BLaER1 (cell line): ENCODE measurements around the gene GRIA1.

Experiments
- H3K27ac ChIP-seq: shearing (Covaris generic); formaldehyde crosslinking; 2 replicates; pipeline ENCODE4 v1.8.1; 2022
- H3K27me3 ChIP-seq: shearing (Covaris generic); formaldehyde crosslinking; 2 replicates; pipeline ENCODE4 v1.8.1; 2022
- H3K36me3 ChIP-seq: shearing (Covaris generic); formaldehyde crosslinking; 2 replicates; pipeline ENCODE4 v1.8.1; 2022
- H3K4me1 ChIP-seq: shearing (Covaris generic); formaldehyde crosslinking; 2 replicates; pipeline ENCODE4 v1.8.1; 2022
- H3K4me2 ChIP-seq: shearing (Covaris generic); formaldehyde crosslinking; 2 replicates; pipeline ENCODE4 v1.8.1; 2022
- H3K4me3 ChIP-seq: shearing (Covaris generic); formaldehyde crosslinking; 2 replicates; pipeline ENCODE4 v1.8.1; 2022
- H3K9ac ChIP-seq: shearing (Covaris generic); formaldehyde crosslinking; 2 replicates; pipeline ENCODE4 v1.8.1; 2022
- H3K9me3 ChIP-seq: shearing (Covaris generic); formaldehyde crosslinking; 2 replicates; pipeline ENCODE4 v1.8.1; 2022
- H4K20me1 ChIP-seq: shearing (Covaris generic); formaldehyde crosslinking; 2 replicates; pipeline ENCODE4 v1.8.1; 2022
- Cebpa-rat ChIP-seq: shearing (Covaris generic); IDR thresholded peaks from 2 replicates; pipeline ENCODE4 v1.8.1; 2022

Gene GRIA1

GRCh38 chr5:153542536-153542935 lies 52.1 kb downstream of the GRIA1 start:
- Histone ChIP-seq H4K20me1 (no peaks in the 10 kb centered on the region), H3K4me1 (peaks cover 21% of the 10 kb centered on the region), H3K9ac (no peak overlapping the region), H3K4me2 (peak overlapping the region; percentile 10; the same call in 1 of the 2 replicates), H3K4me3 (no peak overlapping the region), H3K9me3 (no peaks in the 10 kb centered on the region), H3K27me3 (no peaks in the 10 kb centered on the region), H3K36me3 (no peaks in the 10 kb centered on the region), H3K27ac (no peak overlapping the region)
- TF ChIP-seq Cebpa-rat: no peak

- Histone ChIP-seq H3K9me3 (no peaks in the 10 kb centered on the region), H3K4me2 (peak overlapping the region; percentile 10), H3K9ac (no peak overlapping the region), H3K27me3 (no peaks in the 10 kb centered on the region), H3K4me1 (peaks cover 21% of the 10 kb centered on the region), H3K27ac (no peak overlapping the region), H4K20me1 (no peaks in the 10 kb centered on the region), H3K36me3 (no peaks in the 10 kb centered on the region), H3K4me3 (no peak overlapping the region)
- no peak for TF ChIP-seq Cebpa-rat
Measured at GRCh38 chr5:153543288-153543687, 52.8 kb downstream of the GRIA1 start.

GRCh38 chr5:153543959-153544470 lies 53.5 kb downstream of the GRIA1 start:
- peaks cover 21% of the 10 kb centered on the region for H3K4me1 ChIP-seq
- no peaks in the 10 kb centered on the region for H3K27me3 ChIP-seq
- H3K9me3 ChIP-seq: no peaks in the 10 kb centered on the region
- H4K20me1 ChIP-seq: no peaks in the 10 kb centered on the region
- H3K36me3 ChIP-seq: no peaks in the 10 kb centered on the region
- no peak for TF ChIP-seq Cebpa-rat
- no peak overlapping the region for H3K27ac ChIP-seq
- no peak overlapping the region for H3K4me3 ChIP-seq
- H3K4me2 ChIP-seq: peak overlapping the region; percentile 10
- H3K9ac ChIP-seq: no peak overlapping the region

GRCh38 chr5:153544706-153545105 lies 54.2 kb downstream of the GRIA1 start:
- Histone ChIP-seq H3K27ac (no peak overlapping the region), H3K9ac (no peak overlapping the region), H3K27me3 (no peaks in the 10 kb centered on the region), H4K20me1 (no peaks in the 10 kb centered on the region), H3K36me3 (no peaks in the 10 kb centered on the region), H3K4me3 (no peak overlapping the region), H3K9me3 (no peaks in the 10 kb centered on the region), H3K4me2 (no peak overlapping the region), H3K4me1 (peaks cover 21% of the 10 kb centered on the region)
- no peak for TF ChIP-seq Cebpa-rat

GRCh38 chr5:153546566-153546965 lies 56.1 kb downstream of the GRIA1 start:
- Histone ChIP-seq H3K4me3 (no peak overlapping the region), H3K4me1 (peaks cover 21% of the 10 kb centered on the region), H3K27ac (no peak overlapping the region), H3K4me2 (no peak overlapping the region), H3K9ac (no peak overlapping the region), H3K27me3 (no peaks in the 10 kb centered on the region), H3K36me3 (no peaks in the 10 kb centered on the region), H3K9me3 (no peaks in the 10 kb centered on the region), H4K20me1 (no peaks in the 10 kb centered on the region)
- TF ChIP-seq Cebpa-rat: no peak

GRCh38 chr5:153551537-153552079 lies 61.1 kb downstream of the GRIA1 start:
- Histone ChIP-seq H3K27me3 (no peaks in the 10 kb centered on the region), H3K27ac (no peak overlapping the region)

GRCh38 chr5:153552886-153553285 lies 62.4 kb downstream of the GRIA1 start:
- no peaks in the 10 kb centered on the region for H3K27me3 ChIP-seq
- no peaks in the 10 kb centered on the region for H4K20me1 ChIP-seq
- no peak overlapping the region for H3K4me3 ChIP-seq
- no peak for TF ChIP-seq Cebpa-rat
- no peaks in the 10 kb centered on the region for H3K36me3 ChIP-seq
- no peak overlapping the region for H3K27ac ChIP-seq
- no peaks in the 10 kb centered on the region for H3K9me3 ChIP-seq
- H3K4me2 ChIP-seq: no peak overlapping the region
- H3K9ac ChIP-seq: no peak overlapping the region
- H3K4me1 ChIP-seq: 0 out of 2 replicates have a peak, but pooled peaks cover 5% of the 10 kb centered on the region

More at GRCh38 chr5:153551537-153552079, 61.1 kb downstream of the GRIA1 start:
- no peaks in the 10 kb centered on the region for H4K20me1 ChIP-seq
- no peak for TF ChIP-seq Cebpa-rat
- no peak overlapping the region for H3K4me2 ChIP-seq
- 0 out of 2 replicates have a peak, but pooled peaks cover 5% of the 10 kb centered on the region for H3K4me1 ChIP-seq
- H3K9ac ChIP-seq: no peak overlapping the region
- H3K9me3 ChIP-seq: no peaks in the 10 kb centered on the region
- no peak overlapping the region for H3K4me3 ChIP-seq
- H3K36me3 ChIP-seq: no peaks in the 10 kb centered on the region

GRCh38 chr5:153555420-153556114 lies 65.1 kb downstream of the GRIA1 start:
- H3K9ac ChIP-seq: no peak overlapping the region
- no peak overlapping the region for H3K4me3 ChIP-seq
- 0 out of 2 replicates have a peak, but pooled peaks cover 5% of the 10 kb centered on the region for H3K4me1 ChIP-seq
- H3K4me2 ChIP-seq: peak overlapping the region; percentile 48
- H3K36me3 ChIP-seq: no peaks in the 10 kb centered on the region
- no peak overlapping the region for H3K27ac ChIP-seq
- H3K9me3 ChIP-seq: 0 out of 2 replicates have a peak, but pooled peaks cover 4% of the 10 kb centered on the region
- no peak for TF ChIP-seq Cebpa-rat
- H4K20me1 ChIP-seq: no peaks in the 10 kb centered on the region
- H3K27me3 ChIP-seq: no peaks in the 10 kb centered on the region

GRCh38 chr5:153558957-153559356 lies 68.5 kb downstream of the GRIA1 start:
- Histone ChIP-seq H3K27ac (no peak overlapping the region), H4K20me1 (no peaks in the 10 kb centered on the region), H3K9me3 (0 out of 2 replicates have a peak, but pooled peaks cover 4% of the 10 kb centered on the region)

GRCh38 chr5:153559926-153560325 lies 69.5 kb downstream of the GRIA1 start:
- no peak overlapping the region for H3K4me3 ChIP-seq
- no peak overlapping the region for H3K9ac ChIP-seq
- no peak overlapping the region for H3K4me2 ChIP-seq
- H3K4me1 ChIP-seq: 0 out of 2 replicates have a peak, but pooled peaks cover 5% of the 10 kb centered on the region
- H3K27ac ChIP-seq: no peak overlapping the region
- H3K27me3 ChIP-seq: no peaks in the 10 kb centered on the region
- 0 out of 2 replicates have a peak, but pooled peaks cover 4% of the 10 kb centered on the region for H3K9me3 ChIP-seq
- no peak for TF ChIP-seq Cebpa-rat
- H4K20me1 ChIP-seq: no peaks in the 10 kb centered on the region
- H3K36me3 ChIP-seq: no peaks in the 10 kb centered on the region

More at GRCh38 chr5:153558957-153559356, 68.5 kb downstream of the GRIA1 start:
- Histone ChIP-seq H3K36me3 (no peaks in the 10 kb centered on the region), H3K4me1 (0 out of 2 replicates have a peak, but pooled peaks cover 5% of the 10 kb centered on the region), H3K9ac (no peak overlapping the region), H3K27me3 (no peaks in the 10 kb centered on the region), H3K4me2 (no peak overlapping the region), H3K4me3 (no peak overlapping the region)
- no peak for TF ChIP-seq Cebpa-rat
